ENCODE measurements around the gene ERGIC1.

- TF ChIP-seq, protein P1, sequence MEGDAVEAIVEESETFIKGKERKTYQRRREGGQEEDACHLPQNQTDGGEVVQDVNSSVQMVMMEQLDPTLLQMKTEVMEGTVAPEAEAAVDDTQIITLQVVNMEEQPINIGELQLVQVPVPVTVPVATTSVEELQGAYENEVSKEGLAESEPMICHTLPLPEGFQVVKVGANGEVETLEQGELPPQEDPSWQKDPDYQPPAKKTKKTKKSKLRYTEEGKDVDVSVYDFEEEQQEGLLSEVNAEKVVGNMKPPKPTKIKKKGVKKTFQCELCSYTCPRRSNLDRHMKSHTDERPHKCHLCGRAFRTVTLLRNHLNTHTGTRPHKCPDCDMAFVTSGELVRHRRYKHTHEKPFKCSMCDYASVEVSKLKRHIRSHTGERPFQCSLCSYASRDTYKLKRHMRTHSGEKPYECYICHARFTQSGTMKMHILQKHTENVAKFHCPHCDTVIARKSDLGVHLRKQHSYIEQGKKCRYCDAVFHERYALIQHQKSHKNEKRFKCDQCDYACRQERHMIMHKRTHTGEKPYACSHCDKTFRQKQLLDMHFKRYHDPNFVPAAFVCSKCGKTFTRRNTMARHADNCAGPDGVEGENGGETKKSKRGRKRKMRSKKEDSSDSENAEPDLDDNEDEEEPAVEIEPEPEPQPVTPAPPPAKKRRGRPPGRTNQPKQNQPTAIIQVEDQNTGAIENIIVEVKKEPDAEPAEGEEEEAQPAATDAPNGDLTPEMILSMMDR (IDR thresholded peaks at IDR 0.05; ENCODE audit: insufficient read depth, low read length, poor library complexity, severe bottlenecking), result no peak
- TF ChIP-seq EZH2phosphoT487 (conservative IDR thresholded peaks at IDR 0.05; ENCODE audit: low read length), result no peak
These were observed 65.4 kb downstream of the ERGIC1 start for GRCh38 chr5:172899436-172899835.
